ENCODE results near the gene KCNIP1. TPM values are rescaled to one million over a fixed set of nuclear protein-coding genes. Genes with fewer than 3 reads are reported as not detected.

Gene KCNIP1
- total RNA-seq, 1 donor from 2014 or later, result 0.45 TPM

DNA sequence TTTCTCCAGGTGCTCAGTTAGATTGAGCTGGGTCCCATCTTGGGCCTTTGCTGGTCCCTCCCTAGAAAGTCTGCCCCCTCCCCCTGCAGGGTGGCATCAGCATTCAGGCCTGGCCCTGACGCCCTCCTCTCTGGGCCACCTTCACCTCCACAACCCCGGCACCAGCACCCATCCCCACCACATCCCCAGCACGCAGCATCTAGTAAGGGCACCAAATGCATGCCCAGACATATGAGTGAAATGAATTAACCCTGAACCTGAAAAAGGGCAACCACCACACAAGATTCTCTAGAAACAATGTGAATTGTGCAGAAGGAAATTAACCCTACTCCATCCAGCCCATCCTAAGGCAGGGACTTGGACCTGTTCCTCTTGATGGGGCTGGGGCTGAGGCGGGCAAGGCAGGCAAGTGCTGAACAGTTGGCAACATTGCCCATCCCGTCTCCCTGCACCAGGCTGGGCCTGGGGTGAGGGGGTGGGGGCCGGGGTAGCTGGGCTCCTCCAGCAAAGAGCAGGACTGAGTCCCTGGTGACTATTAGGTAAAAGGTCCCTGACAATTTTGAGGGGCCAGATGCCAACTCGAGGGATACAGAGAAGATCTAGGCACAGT lies 125.9 kb downstream of the KCNIP1 start:
- no peak overlapping the region for H3K27ac ChIP-seq (ENCODE audit: low read depth, low read length)
- Mint-ChIP-seq H3K4me1 (ENCODE audit: low read depth, unreplicated experiment) (peaks cover 15% of the 10 kb centered on the region), H3K27ac (ENCODE audit: unreplicated experiment) (no peak overlapping the region), H3K27me3 (ENCODE audit: low read depth, unreplicated experiment) (peaks cover 49% of the 10 kb centered on the region), H3K36me3 (ENCODE audit: low read depth, unreplicated experiment) (no peaks in the 10 kb centered on the region), H3K9me3 (ENCODE audit: unreplicated experiment) (peaks cover 2% of the 10 kb centered on the region), H3K4me3 (ENCODE audit: unreplicated experiment) (no peak overlapping the region)
- H3K4me1 ChIP-seq (ENCODE audit: insufficient read depth, low read length), result peaks cover 12% of the 10 kb centered on the region
- H3K9ac ChIP-seq (ENCODE audit: low read length), result no peak overlapping the region
- no peaks in the 10 kb centered on the region for H3K27me3 ChIP-seq (ENCODE audit: insufficient read depth, low read length)
- H3K4me3 ChIP-seq (ENCODE audit: insufficient read depth, low read depth, low read length), result no peak overlapping the region
- TF ChIP-seq, protein P1, sequence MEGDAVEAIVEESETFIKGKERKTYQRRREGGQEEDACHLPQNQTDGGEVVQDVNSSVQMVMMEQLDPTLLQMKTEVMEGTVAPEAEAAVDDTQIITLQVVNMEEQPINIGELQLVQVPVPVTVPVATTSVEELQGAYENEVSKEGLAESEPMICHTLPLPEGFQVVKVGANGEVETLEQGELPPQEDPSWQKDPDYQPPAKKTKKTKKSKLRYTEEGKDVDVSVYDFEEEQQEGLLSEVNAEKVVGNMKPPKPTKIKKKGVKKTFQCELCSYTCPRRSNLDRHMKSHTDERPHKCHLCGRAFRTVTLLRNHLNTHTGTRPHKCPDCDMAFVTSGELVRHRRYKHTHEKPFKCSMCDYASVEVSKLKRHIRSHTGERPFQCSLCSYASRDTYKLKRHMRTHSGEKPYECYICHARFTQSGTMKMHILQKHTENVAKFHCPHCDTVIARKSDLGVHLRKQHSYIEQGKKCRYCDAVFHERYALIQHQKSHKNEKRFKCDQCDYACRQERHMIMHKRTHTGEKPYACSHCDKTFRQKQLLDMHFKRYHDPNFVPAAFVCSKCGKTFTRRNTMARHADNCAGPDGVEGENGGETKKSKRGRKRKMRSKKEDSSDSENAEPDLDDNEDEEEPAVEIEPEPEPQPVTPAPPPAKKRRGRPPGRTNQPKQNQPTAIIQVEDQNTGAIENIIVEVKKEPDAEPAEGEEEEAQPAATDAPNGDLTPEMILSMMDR (IDR thresholded peaks at IDR 0.05; ENCODE audit: insufficient read depth, low read depth, low read length), result no peak
- TF ChIP-seq EZH2 (IDR thresholded peaks at IDR 0.05; ENCODE audit: insufficient read depth, low read length), result no peak
- H3K9me3 ChIP-seq (ENCODE audit: insufficient read depth, low read depth, low read length), result no peaks in the 10 kb centered on the region
- DNase-seq (ENCODE audit: low read depth) (no peak), FAIRE-seq (no peak)
- no peaks in the 10 kb centered on the region for H3K36me3 ChIP-seq (ENCODE audit: insufficient read depth, low read length)
- H3K4me2 ChIP-seq (ENCODE audit: low read length), result no peak overlapping the region
- no peak overlapping the region for H2AFZ ChIP-seq (ENCODE audit: low read depth, low read length)
- no peaks in the 10 kb centered on the region for H4K20me1 ChIP-seq (ENCODE audit: insufficient read depth, low read length)
- H3K79me2 ChIP-seq (ENCODE audit: insufficient read depth, low read length), result no peaks in the 10 kb centered on the region

DNA sequence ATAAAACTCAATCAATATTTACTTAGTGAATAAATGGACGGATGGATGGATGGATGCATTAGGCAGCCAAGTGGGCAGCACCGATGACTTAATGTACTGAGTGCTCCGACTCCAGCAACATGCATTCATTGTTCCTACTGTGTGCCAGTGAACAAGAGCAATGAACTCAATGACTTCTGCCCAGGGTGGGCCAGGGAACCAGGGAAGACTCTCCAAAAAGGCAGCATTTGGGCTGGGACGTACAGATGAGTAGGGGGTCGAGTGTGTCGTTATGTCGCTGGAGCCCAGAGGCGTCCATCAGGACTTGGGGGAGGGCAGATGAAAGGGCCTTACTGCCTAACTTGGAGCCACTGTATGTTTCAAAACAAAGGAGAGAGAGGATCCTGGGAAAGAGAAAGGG lies 126.4 kb downstream of the KCNIP1 start:
- H3K9ac ChIP-seq (ENCODE audit: low read length), result no peak overlapping the region
- H3K4me3 ChIP-seq (ENCODE audit: insufficient read depth, low read depth, low read length), result no peak overlapping the region
- H4K20me1 ChIP-seq (ENCODE audit: insufficient read depth, low read length), result no peaks in the 10 kb centered on the region
- H3K27ac ChIP-seq (ENCODE audit: low read depth, low read length), result no peak overlapping the region
- TF ChIP-seq EZH2 (IDR thresholded peaks at IDR 0.05; ENCODE audit: insufficient read depth, low read length), result no peak
- TF ChIP-seq, protein P1 (IDR thresholded peaks at IDR 0.05; ENCODE audit: insufficient read depth, low read depth, low read length), result no peak
- no peak overlapping the region for H3K4me3 Mint-ChIP-seq (ENCODE audit: unreplicated experiment)
- H3K36me3 Mint-ChIP-seq (ENCODE audit: low read depth, unreplicated experiment), result no peaks in the 10 kb centered on the region
- peaks cover 44% of the 10 kb centered on the region for H3K27me3 Mint-ChIP-seq (ENCODE audit: low read depth, unreplicated experiment)
- no peak overlapping the region for H3K4me2 ChIP-seq (ENCODE audit: low read length)
- peaks cover 12% of the 10 kb centered on the region for H3K4me1 ChIP-seq (ENCODE audit: insufficient read depth, low read length)
- H3K79me2 ChIP-seq (ENCODE audit: insufficient read depth, low read length), result no peaks in the 10 kb centered on the region
- DNase-seq (ENCODE audit: low read depth), result no peak
- H3K36me3 ChIP-seq (ENCODE audit: insufficient read depth, low read length), result no peaks in the 10 kb centered on the region
- H3K9me3 Mint-ChIP-seq (ENCODE audit: unreplicated experiment), result peaks cover 2% of the 10 kb centered on the region
- peaks cover 15% of the 10 kb centered on the region for H3K4me1 Mint-ChIP-seq (ENCODE audit: low read depth, unreplicated experiment)
- H3K27me3 ChIP-seq (ENCODE audit: insufficient read depth, low read length), result no peaks in the 10 kb centered on the region
- FAIRE-seq, result no peak
- no peaks in the 10 kb centered on the region for H3K9me3 ChIP-seq (ENCODE audit: insufficient read depth, low read depth, low read length)
- H2AFZ ChIP-seq (ENCODE audit: low read depth, low read length), result no peak overlapping the region
- H3K27ac Mint-ChIP-seq (ENCODE audit: unreplicated experiment), result no peak overlapping the region

DNA sequence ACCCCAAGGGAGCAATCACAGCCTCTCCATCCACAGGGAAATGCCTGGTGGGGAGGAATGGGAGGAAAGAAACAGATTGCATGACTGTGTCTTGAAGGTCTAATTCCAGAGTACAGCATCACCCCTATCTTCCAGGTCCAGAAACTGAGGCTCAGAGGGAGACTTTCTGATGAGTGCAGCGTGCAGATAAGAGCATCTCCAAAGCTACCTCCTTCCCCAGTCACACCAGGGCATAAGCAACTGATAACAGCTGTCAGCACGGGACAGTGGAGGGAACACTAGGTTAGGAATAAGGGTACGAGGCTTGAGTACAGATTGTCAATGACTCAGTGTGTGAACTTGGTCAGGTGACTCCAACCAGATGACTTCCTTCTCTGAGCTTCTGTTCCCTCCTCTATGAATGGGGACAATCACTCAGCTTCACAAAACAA lies 126.9 kb downstream of the KCNIP1 start:
- Mint-ChIP-seq H3K27me3 (ENCODE audit: low read depth, unreplicated experiment) (peaks cover 39% of the 10 kb centered on the region), H3K27ac (ENCODE audit: unreplicated experiment) (no peak overlapping the region), H3K4me1 (ENCODE audit: low read depth, unreplicated experiment) (peaks cover 15% of the 10 kb centered on the region), H3K36me3 (ENCODE audit: low read depth, unreplicated experiment) (no peaks in the 10 kb centered on the region), H3K9me3 (ENCODE audit: unreplicated experiment) (peaks cover 2% of the 10 kb centered on the region), H3K4me3 (ENCODE audit: unreplicated experiment) (no peak overlapping the region)
- Histone ChIP-seq H2AFZ (ENCODE audit: low read depth, low read length) (no peak overlapping the region), H3K9ac (ENCODE audit: low read length) (no peak overlapping the region), H3K79me2 (ENCODE audit: insufficient read depth, low read length) (no peaks in the 10 kb centered on the region), H3K4me2 (ENCODE audit: low read length) (no peak overlapping the region), H3K4me3 (ENCODE audit: insufficient read depth, low read depth, low read length) (no peak overlapping the region), H3K9me3 (ENCODE audit: insufficient read depth, low read depth, low read length) (no peaks in the 10 kb centered on the region), H3K27me3 (ENCODE audit: insufficient read depth, low read length) (no peaks in the 10 kb centered on the region), H3K27ac (ENCODE audit: low read depth, low read length) (no peak overlapping the region), H4K20me1 (ENCODE audit: insufficient read depth, low read length) (no peaks in the 10 kb centered on the region), H3K36me3 (ENCODE audit: insufficient read depth, low read length) (no peaks in the 10 kb centered on the region), H3K4me1 (ENCODE audit: insufficient read depth, low read length) (peaks cover 12% of the 10 kb centered on the region)
- TF ChIP-seq, protein P1 (IDR thresholded peaks at IDR 0.05; ENCODE audit: insufficient read depth, low read depth, low read length), result no peak
- TF ChIP-seq EZH2 (IDR thresholded peaks at IDR 0.05; ENCODE audit: insufficient read depth, low read length), result no peak
- DNase-seq (ENCODE audit: low read depth) (no peak), FAIRE-seq (no peak)
